ENCODE measurements around the gene GHRL.

GRCh38 chr3:10249833-10250232 lies 42.9 kb downstream of the GHRL start:
- no peak for TF ChIP-seq POLR2A (IDR thresholded peaks at IDR 0.05)
- TF ChIP-seq, protein P1, sequence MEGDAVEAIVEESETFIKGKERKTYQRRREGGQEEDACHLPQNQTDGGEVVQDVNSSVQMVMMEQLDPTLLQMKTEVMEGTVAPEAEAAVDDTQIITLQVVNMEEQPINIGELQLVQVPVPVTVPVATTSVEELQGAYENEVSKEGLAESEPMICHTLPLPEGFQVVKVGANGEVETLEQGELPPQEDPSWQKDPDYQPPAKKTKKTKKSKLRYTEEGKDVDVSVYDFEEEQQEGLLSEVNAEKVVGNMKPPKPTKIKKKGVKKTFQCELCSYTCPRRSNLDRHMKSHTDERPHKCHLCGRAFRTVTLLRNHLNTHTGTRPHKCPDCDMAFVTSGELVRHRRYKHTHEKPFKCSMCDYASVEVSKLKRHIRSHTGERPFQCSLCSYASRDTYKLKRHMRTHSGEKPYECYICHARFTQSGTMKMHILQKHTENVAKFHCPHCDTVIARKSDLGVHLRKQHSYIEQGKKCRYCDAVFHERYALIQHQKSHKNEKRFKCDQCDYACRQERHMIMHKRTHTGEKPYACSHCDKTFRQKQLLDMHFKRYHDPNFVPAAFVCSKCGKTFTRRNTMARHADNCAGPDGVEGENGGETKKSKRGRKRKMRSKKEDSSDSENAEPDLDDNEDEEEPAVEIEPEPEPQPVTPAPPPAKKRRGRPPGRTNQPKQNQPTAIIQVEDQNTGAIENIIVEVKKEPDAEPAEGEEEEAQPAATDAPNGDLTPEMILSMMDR (IDR thresholded peaks at IDR 0.05), result no peak

All from testis (tissue), 2 donors.